Keratinocyte (primary cell): ENCODE measurements around the gene NF2. TPM values are rescaled to one million over a fixed set of nuclear protein-coding genes. Genes with fewer than 3 reads are reported as not detected.

Experiments used
- DNase-seq: peaks from one replicate; pipeline ENCODE4 v3.0.0-alpha.2; 2011; ENCODE audit warnings: low read depth, missing footprints, low spot score
- FAIRE-seq: peaks from 2 replicates; lab custom pipeline; 2011; peaks lifted over from hg19 to GRCh38; lab: Jason Lieb, UNC
- H2AFZ ChIP-seq: 2 replicates; pipeline ENCODE4 v1.6.0; 2012; ENCODE audit warnings: low read length, control low read depth, inconsistent platforms; ENCODE audit not compliant: control insufficient read depth
- H3K27ac ChIP-seq: 2 replicates; pipeline ENCODE4 v1.5.1; 2011; ENCODE audit warnings: low read length; ENCODE audit not compliant: control insufficient read depth, insufficient read depth
- H3K27me3 ChIP-seq: 3 replicates; pipeline ENCODE4 v1.6.0; 2011; ENCODE audit warnings: low read length; ENCODE audit not compliant: control insufficient read depth, insufficient read depth; ENCODE audit errors: extremely low read depth
- H3K36me3 ChIP-seq, 2 experiments: 2 replicates in 1 of 2; 3 replicates in 1 of 2; pipeline ENCODE4 v1.5.1; 2011; ENCODE audit warnings: low read length in 2 of 2, mild to moderate bottlenecking in 1 of 2; ENCODE audit not compliant: control insufficient read depth in 2 of 2, insufficient read depth in 2 of 2; ENCODE audit errors: extremely low read depth in 1 of 2
- H3K4me1 ChIP-seq: 3 replicates; pipeline ENCODE4 v1.5.1; 2011; ENCODE audit warnings: low read length; ENCODE audit not compliant: control insufficient read depth, insufficient read depth; ENCODE audit errors: extremely low read depth
- H3K4me2 ChIP-seq: 3 replicates; pipeline ENCODE4 v1.6.0; 2011; ENCODE audit warnings: low read depth, low read length; ENCODE audit not compliant: control insufficient read depth, insufficient read depth; ENCODE audit errors: extremely low read depth
- H3K4me3 ChIP-seq, 3 experiments: fragments of 200-600 bp in 1 of 3; sonication (generic) in 1 of 3; 2 replicates in 2 of 3; 3 replicates in 1 of 3; pipeline ENCODE4 v1.5.1; 2011 to 2016; ENCODE audit warnings: low read length in 3 of 3, mild to moderate bottlenecking in 3 of 3, control low read depth in 2 of 3, inconsistent platforms in 1 of 3, low read depth in 1 of 3, mixed read lengths in 1 of 3, mixed run types in 1 of 3, moderate library complexity in 1 of 3; ENCODE audit not compliant: control insufficient read depth in 2 of 3, insufficient read depth in 2 of 3; ENCODE audit errors: extremely low read depth in 1 of 3
- H3K79me2 ChIP-seq: 2 replicates; pipeline ENCODE4 v1.6.0; 2012; ENCODE audit warnings: low read length; ENCODE audit not compliant: control insufficient read depth, insufficient read depth
- H3K9ac ChIP-seq: 3 replicates; pipeline ENCODE4 v1.6.0; 2011; ENCODE audit warnings: low read length; ENCODE audit not compliant: control insufficient read depth, insufficient read depth; ENCODE audit errors: extremely low read depth
- H3K9me1 ChIP-seq: 3 replicates; pipeline ENCODE4 v1.6.0; 2011; ENCODE audit warnings: low read length; ENCODE audit not compliant: control insufficient read depth, insufficient read depth; ENCODE audit errors: extremely low read depth
- H3K9me3 ChIP-seq: 2 replicates; pipeline ENCODE4 v1.5.1; 2012; ENCODE audit warnings: low read depth, low read length; ENCODE audit not compliant: control insufficient read depth
- H4K20me1 ChIP-seq: 3 replicates; pipeline ENCODE4 v1.6.0; 2011; ENCODE audit warnings: low read length; ENCODE audit not compliant: control insufficient read depth, insufficient read depth; ENCODE audit errors: extremely low read depth
- EZH2 ChIP-seq: IDR thresholded peaks from one replicate; pipeline ENCODE4 v1.6.1; 2012; ENCODE audit warnings: inconsistent platforms, mild to moderate bottlenecking, low read length, moderate library complexity
- dilution Hi-C: fragments of 300-500 bp; cut with MboI; formaldehyde crosslinking; loops from one replicate; pipeline ENCODE4 v1.7.0; 2020; ENCODE audit warnings: low sequenced_read_pairs; ENCODE audit not compliant: extremely low pct_ligation_motif_present
- polyA plus RNA-seq, 5 experiments: library from polyadenylated mRNA; depleted of rRNA in 3 of 5; stranded (reverse) in 3 of 5; stranded (forward) in 1 of 5; unstranded in 1 of 5; fragments of >200 nt; gene quantifications; 1 replicate in 1 of 5; 2 replicates in 3 of 5; 3 replicates in 1 of 5; pipeline versions ENCODE4 v1.2.1 to v1.2.3, GENCODE V29; 2011 to 2012; ENCODE audit warnings: missing spikeins in 2 of 5, low read depth in 1 of 5, low replicate concordance in 1 of 5
- TF ChIP-seq, protein P1 (sequence below), 3 experiments: IDR thresholded peaks in 1 of 3; conservative IDR thresholded peaks in 1 of 3; optimal IDR thresholded peaks in 1 of 3; 2 replicates in 2 of 3; 3 replicates in 1 of 3; pipeline versions ENCODE3 to v1.5.1; 2011; ENCODE audit warnings: low read length in 3 of 3, mild to moderate bottlenecking in 3 of 3, moderate library complexity in 2 of 3, control low read depth in 1 of 3, inconsistent platforms in 1 of 3; ENCODE audit not compliant: insufficient read depth in 2 of 3; ENCODE audit errors: extremely low read depth in 1 of 3

Gene NF2
- polyA plus RNA-seq, 1 donor (not counting 4 experiments of a cell fraction or from before 2014, with no cell fraction given), result 50.2 TPM

DNA sequence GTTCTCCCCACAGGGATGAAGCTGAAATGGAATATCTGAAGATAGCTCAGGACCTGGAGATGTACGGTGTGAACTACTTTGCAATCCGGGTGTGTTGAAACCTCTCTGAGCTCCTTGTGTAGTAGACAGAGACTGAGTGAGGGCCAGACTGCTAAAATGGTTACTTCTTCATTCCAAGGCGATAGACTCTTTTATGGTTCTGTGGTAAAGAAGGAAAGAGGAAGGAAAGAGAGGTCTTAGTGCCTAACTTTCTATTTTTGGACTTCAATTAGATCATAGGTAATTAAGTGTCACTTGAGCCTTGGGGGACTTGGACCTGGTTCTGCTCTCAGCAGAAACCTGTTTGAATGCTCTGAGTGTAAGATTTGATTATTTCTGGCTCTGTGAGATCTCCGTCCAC is 54.7 kb downstream of the NF2 start:
- Histone ChIP-seq H3K36me3 (peaks cover 25 to 28% of the 10 kb centered on the region in 2 experiments), H3K27ac (no peak overlapping the region), H4K20me1 (no peaks in the 10 kb centered on the region), H3K4me3 (no peak overlapping the region), H3K4me1 (peaks cover 20% of the 10 kb centered on the region), H3K4me2 (no peak overlapping the region), H3K27me3 (no peaks in the 10 kb centered on the region), H3K79me2 (no peaks in the 10 kb centered on the region), H3K9me1 (no peaks in the 10 kb centered on the region), H3K9ac (no peak overlapping the region), H3K9me3 (no peaks in the 10 kb centered on the region), H2AFZ (no peak overlapping the region)
- dilution Hi-C loops, result no loop called here
- TF ChIP-seq EZH2, result no peak
- TF ChIP-seq, protein P1, sequence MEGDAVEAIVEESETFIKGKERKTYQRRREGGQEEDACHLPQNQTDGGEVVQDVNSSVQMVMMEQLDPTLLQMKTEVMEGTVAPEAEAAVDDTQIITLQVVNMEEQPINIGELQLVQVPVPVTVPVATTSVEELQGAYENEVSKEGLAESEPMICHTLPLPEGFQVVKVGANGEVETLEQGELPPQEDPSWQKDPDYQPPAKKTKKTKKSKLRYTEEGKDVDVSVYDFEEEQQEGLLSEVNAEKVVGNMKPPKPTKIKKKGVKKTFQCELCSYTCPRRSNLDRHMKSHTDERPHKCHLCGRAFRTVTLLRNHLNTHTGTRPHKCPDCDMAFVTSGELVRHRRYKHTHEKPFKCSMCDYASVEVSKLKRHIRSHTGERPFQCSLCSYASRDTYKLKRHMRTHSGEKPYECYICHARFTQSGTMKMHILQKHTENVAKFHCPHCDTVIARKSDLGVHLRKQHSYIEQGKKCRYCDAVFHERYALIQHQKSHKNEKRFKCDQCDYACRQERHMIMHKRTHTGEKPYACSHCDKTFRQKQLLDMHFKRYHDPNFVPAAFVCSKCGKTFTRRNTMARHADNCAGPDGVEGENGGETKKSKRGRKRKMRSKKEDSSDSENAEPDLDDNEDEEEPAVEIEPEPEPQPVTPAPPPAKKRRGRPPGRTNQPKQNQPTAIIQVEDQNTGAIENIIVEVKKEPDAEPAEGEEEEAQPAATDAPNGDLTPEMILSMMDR (optimal IDR thresholded peaks at IDR 0.05 in 1 of 3, IDR thresholded peaks at IDR 0.05 in 1 of 3, conservative IDR thresholded peaks at IDR 0.05 in 1 of 3; ENCODE audit: extremely low read depth in 1 of 3, insufficient read depth in 2 of 3, low read length in 3 of 3), result no peak
- DNase-seq (no peak), FAIRE-seq (no peak)

DNA sequence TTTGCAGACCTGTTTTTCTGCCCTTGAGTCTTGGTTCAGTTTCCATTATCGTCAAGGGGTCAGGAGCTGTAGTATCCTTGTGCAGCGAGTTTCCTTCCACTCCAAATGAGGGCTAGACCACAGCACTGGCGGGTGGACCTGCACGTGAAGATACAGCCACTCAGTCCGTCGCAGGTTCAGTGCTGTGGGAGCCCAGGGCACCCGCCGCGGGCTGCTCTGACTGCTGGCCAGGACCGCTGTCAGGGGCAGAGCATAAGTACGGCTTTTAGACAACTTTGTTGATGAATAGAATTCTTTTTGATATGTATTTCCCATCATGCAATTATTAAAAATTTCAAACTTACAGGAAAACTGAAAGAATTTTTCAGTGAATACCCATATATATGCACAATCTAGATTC is 56.6 kb downstream of the NF2 start:
- no peak for FAIRE-seq
- Histone ChIP-seq H4K20me1 (no peaks in the 10 kb centered on the region), H3K79me2 (no peaks in the 10 kb centered on the region), H3K9me1 (no peaks in the 10 kb centered on the region), H3K9me3 (no peaks in the 10 kb centered on the region), H3K4me2 (no peak overlapping the region), H2AFZ (no peak overlapping the region), H3K4me1 (peaks cover 20% of the 10 kb centered on the region), H3K4me3 (no peak overlapping the region), H3K36me3 (peaks cover 27 to 30% of the 10 kb centered on the region in 2 experiments), H3K9ac (no peak overlapping the region), H3K27ac (no peak overlapping the region), H3K27me3 (no peaks in the 10 kb centered on the region)
- dilution Hi-C loops, result no loop called here
- no peak for TF ChIP-seq EZH2
- TF ChIP-seq, protein P1 (optimal IDR thresholded peaks at IDR 0.05 in 1 of 3, IDR thresholded peaks at IDR 0.05 in 1 of 3, conservative IDR thresholded peaks at IDR 0.05 in 1 of 3; ENCODE audit: extremely low read depth in 1 of 3, insufficient read depth in 2 of 3, low read length in 3 of 3), result no peak
- no peak for DNase-seq
